ENCODE data around the gene SLC35E3. TPM values are rescaled to one million over a fixed set of nuclear protein-coding genes. Genes with fewer than 3 reads are reported as not detected.

Gene SLC35E3
- total and polyA plus RNA-seq, 7 experiments from 2014 or later = 4.8 to 12.1 (median 9.2) TPM

- H3K27me3 Mint-ChIP-seq = no peaks in the 10 kb centered on the region
- H3K36me3 Mint-ChIP-seq = peaks cover 0 to 10% (median 4%) of the 10 kb centered on the region in 5 donors
- no peaks in the 10 kb centered on the region for H3K27me3 ChIP-seq (ENCODE audit: control insufficient read depth in 2 of 2, insufficient read depth in 2 of 2, low read length in 2 of 2)
- H3K4me3 Mint-ChIP-seq = peak overlapping the region in 8 of 10 donors; percentile 28 to 81 (median 68)
- peak overlapping the region in 8 of 9 donors; percentile 33 to 94 (median 86) for H3K27ac Mint-ChIP-seq
- H3K4me1 ChIP-seq (ENCODE audit: control insufficient read depth in 2 of 2, insufficient read depth in 2 of 2, low read length in 2 of 2) = peaks cover 5 to 15% of the 10 kb centered on the region in 2 donors
- no peaks in the 10 kb centered on the region for H3K36me3 ChIP-seq (ENCODE audit: control insufficient read depth in 2 of 3, insufficient read depth in 3 of 3, low read length in 3 of 3)
- no peak for ATAC-seq
- DNase-seq = no peak
- intact Hi-C loops (cut with micrococcal nuclease) = loop anchor here in 1 of 2 donors (5.0 kb wide), 1 partner anchor 34 kb away; the partner anchor contains the start of gene MDM2
- no peak overlapping the region for H3K27ac ChIP-seq (ENCODE audit: low read depth, low read length)
- no peaks in the 10 kb centered on the region for H3K9me3 ChIP-seq (ENCODE audit: control insufficient read depth in 2 of 3, low read length in 3 of 3)
- CTCF ChIA-PET = no interaction called here
- no peak overlapping the region for H3K4me3 ChIP-seq (ENCODE audit: low read length)
- H3K4me1 Mint-ChIP-seq = peaks cover 9 to 36% (median 23%) of the 10 kb centered on the region in 7 donors
- POLR2A ChIA-PET = interaction anchor here (1.0 to 1.6 kb wide), 3 partner anchors 34 to 440 kb away, joined by 3 to 7 read pairs (median 5); partner anchors contain the start of gene MDM2
- H3K9me3 Mint-ChIP-seq = peaks cover 0 to 6% (median 0%) of the 10 kb centered on the region in 11 donors
Observed at GRCh38 chr12:68773582-68773981, 27.6 kb downstream of the SLC35E3 start.

- Histone ChIP-seq H3K9me3 (ENCODE audit: control insufficient read depth in 2 of 3, low read length in 3 of 3) (no peaks in the 10 kb centered on the region), H3K27me3 (ENCODE audit: control insufficient read depth in 2 of 2, insufficient read depth in 2 of 2, low read length in 2 of 2) (no peaks in the 10 kb centered on the region), H3K4me3 (ENCODE audit: low read length) (no peak overlapping the region), H3K36me3 (ENCODE audit: control insufficient read depth in 2 of 3, insufficient read depth in 3 of 3, low read length in 3 of 3) (no peaks in the 10 kb centered on the region), H3K4me1 (ENCODE audit: control insufficient read depth in 2 of 2, insufficient read depth in 2 of 2, low read length in 2 of 2) (peaks cover 5 to 15% of the 10 kb centered on the region in 2 donors), H3K27ac (ENCODE audit: low read depth, low read length) (no peak overlapping the region)
- CTCF ChIA-PET = interaction anchor here (0.6 kb wide), 1 partner anchor 36 kb away, joined by 3 read pairs; no protein-coding TSS in a partner anchor
- Mint-ChIP-seq H3K4me1 (peaks cover 9 to 30% (median 23%) of the 10 kb centered on the region in 7 donors), H3K9me3 (peaks cover 0 to 2% (median 0%) of the 10 kb centered on the region in 11 donors), H3K4me3 (no peak overlapping the region), H3K36me3 (peaks cover 0 to 7% (median 6%) of the 10 kb centered on the region in 5 donors), H3K27me3 (no peaks in the 10 kb centered on the region), H3K27ac (no peak overlapping the region)
- ATAC-seq (no peak), DNase-seq (no peak)
- intact Hi-C loops (cut with micrococcal nuclease) = no loop called here
- POLR2A ChIA-PET = no interaction called here
Observed at GRCh38 chr12:68775121-68775630, 29.2 kb downstream of the SLC35E3 start.

GRCh38 chr12:68776976-68777610, 31.1 kb downstream of the SLC35E3 start:
- Mint-ChIP-seq H3K9me3 (no peaks in the 10 kb centered on the region), H3K27ac (peak overlapping the region in 1 of 9 donors; percentile 65), H3K4me3 (no peak overlapping the region), H3K36me3 (peaks cover 0 to 11% (median 5%) of the 10 kb centered on the region in 5 donors), H3K27me3 (no peaks in the 10 kb centered on the region), H3K4me1 (peaks cover 9 to 24% (median 19%) of the 10 kb centered on the region in 7 donors)
- Histone ChIP-seq H3K27ac (ENCODE audit: low read depth, low read length) (no peak overlapping the region), H3K36me3 (ENCODE audit: control insufficient read depth in 2 of 3, insufficient read depth in 3 of 3, low read length in 3 of 3) (no peaks in the 10 kb centered on the region), H3K4me1 (ENCODE audit: control insufficient read depth in 2 of 2, insufficient read depth in 2 of 2, low read length in 2 of 2) (peaks cover 5 to 15% of the 10 kb centered on the region in 2 donors), H3K9me3 (ENCODE audit: control insufficient read depth in 2 of 3, low read length in 3 of 3) (no peaks in the 10 kb centered on the region), H3K4me3 (ENCODE audit: low read length) (no peak overlapping the region), H3K27me3 (ENCODE audit: control insufficient read depth in 2 of 2, insufficient read depth in 2 of 2, low read length in 2 of 2) (no peaks in the 10 kb centered on the region)
- intact Hi-C loops (cut with micrococcal nuclease) = no loop called here
- ChIA-PET POLR2A (no interaction called here), CTCF (no interaction called here)
- DNase-seq (no peak), ATAC-seq (no peak)

GRCh38 chr12:68779280-68779679, 33.3 kb downstream of the SLC35E3 start:
- no peaks in the 10 kb centered on the region for H3K36me3 ChIP-seq (ENCODE audit: control insufficient read depth in 2 of 3, insufficient read depth in 3 of 3, low read length in 3 of 3)
- ChIA-PET CTCF (interaction anchor here (0.6 kb wide), 1 partner anchor 521 kb away, joined by 3 read pairs; no protein-coding TSS in a partner anchor), POLR2A (no interaction called here)
- H3K27me3 Mint-ChIP-seq = no peaks in the 10 kb centered on the region
- no peak overlapping the region for H3K27ac Mint-ChIP-seq
- no peaks in the 10 kb centered on the region for H3K27me3 ChIP-seq (ENCODE audit: control insufficient read depth in 2 of 2, insufficient read depth in 2 of 2, low read length in 2 of 2)
- DNase-seq = no peak
- H3K4me1 ChIP-seq (ENCODE audit: control insufficient read depth in 2 of 2, insufficient read depth in 2 of 2, low read length in 2 of 2) = no peaks in the 10 kb centered on the region
- intact Hi-C loops (cut with micrococcal nuclease) = no loop called here
- H3K9me3 Mint-ChIP-seq = no peaks in the 10 kb centered on the region
- no peak overlapping the region for H3K4me3 Mint-ChIP-seq
- H3K9me3 ChIP-seq (ENCODE audit: control insufficient read depth in 2 of 3, low read length in 3 of 3) = no peaks in the 10 kb centered on the region
- no peak for ATAC-seq
- H3K27ac ChIP-seq (ENCODE audit: low read depth, low read length) = no peak overlapping the region
- H3K36me3 Mint-ChIP-seq = peaks cover 0 to 7% (median 4%) of the 10 kb centered on the region in 5 donors
- H3K4me3 ChIP-seq (ENCODE audit: low read length) = no peak overlapping the region
- H3K4me1 Mint-ChIP-seq = peaks cover 0 to 4% (median 0%) of the 10 kb centered on the region in 7 donors

GRCh38 chr12:68780731-68781130, 34.8 kb downstream of the SLC35E3 start:
- no peak overlapping the region for H3K4me3 Mint-ChIP-seq
- no peaks in the 10 kb centered on the region for H3K4me1 Mint-ChIP-seq
- no peak for DNase-seq
- no peaks in the 10 kb centered on the region for H3K9me3 ChIP-seq (ENCODE audit: control insufficient read depth in 2 of 3, low read length in 3 of 3)
- no peak for ATAC-seq
- intact Hi-C loops (cut with micrococcal nuclease) = no loop called here
- H3K27ac Mint-ChIP-seq = peak overlapping the region in 1 of 9 donors; percentile 41
- H3K9me3 Mint-ChIP-seq = no peaks in the 10 kb centered on the region
- no peaks in the 10 kb centered on the region for H3K36me3 ChIP-seq (ENCODE audit: control insufficient read depth in 2 of 3, insufficient read depth in 3 of 3, low read length in 3 of 3)
- H3K27me3 Mint-ChIP-seq = no peaks in the 10 kb centered on the region
- ChIA-PET POLR2A (no interaction called here), CTCF (no interaction called here)
- no peaks in the 10 kb centered on the region for H3K27me3 ChIP-seq (ENCODE audit: control insufficient read depth in 2 of 2, insufficient read depth in 2 of 2, low read length in 2 of 2)
- H3K27ac ChIP-seq (ENCODE audit: low read depth, low read length) = no peak overlapping the region
- H3K4me1 ChIP-seq (ENCODE audit: control insufficient read depth in 2 of 2, insufficient read depth in 2 of 2, low read length in 2 of 2) = no peaks in the 10 kb centered on the region
- H3K4me3 ChIP-seq (ENCODE audit: low read length) = no peak overlapping the region
- peaks cover 0 to 7% (median 4%) of the 10 kb centered on the region in 5 donors for H3K36me3 Mint-ChIP-seq

GRCh38 chr12:68781728-68782127, 35.8 kb downstream of the SLC35E3 start:
- Mint-ChIP-seq H3K9me3 (no peaks in the 10 kb centered on the region), H3K36me3 (peaks cover 0 to 7% (median 4%) of the 10 kb centered on the region in 5 donors), H3K27me3 (no peaks in the 10 kb centered on the region), H3K4me1 (no peaks in the 10 kb centered on the region), H3K4me3 (no peak overlapping the region), H3K27ac (no peak overlapping the region)
- POLR2A ChIA-PET = no interaction called here
- Histone ChIP-seq H3K4me3 (ENCODE audit: low read length) (no peak overlapping the region), H3K9me3 (ENCODE audit: control insufficient read depth in 2 of 3, low read length in 3 of 3) (no peaks in the 10 kb centered on the region), H3K27me3 (ENCODE audit: control insufficient read depth in 2 of 2, insufficient read depth in 2 of 2, low read length in 2 of 2) (no peaks in the 10 kb centered on the region), H3K4me1 (ENCODE audit: control insufficient read depth in 2 of 2, insufficient read depth in 2 of 2, low read length in 2 of 2) (no peaks in the 10 kb centered on the region), H3K27ac (ENCODE audit: low read depth, low read length) (no peak overlapping the region), H3K36me3 (ENCODE audit: control insufficient read depth in 2 of 3, insufficient read depth in 3 of 3, low read length in 3 of 3) (no peaks in the 10 kb centered on the region)
- CTCF ChIA-PET = no interaction called here
- DNase-seq = no peak
- intact Hi-C loops (cut with micrococcal nuclease) = no loop called here
- no peak for ATAC-seq

All from naive thymus-derived CD4-positive, alpha-beta T cell (primary cell).